T47D (cell line): ENCODE results near the gene IER5.
A peak's percentile ranks its signal among the peaks of the same experiment; 100 is the strongest.
"Not testable (repeated sequence)": the region's sequence is repeated elsewhere in the genome, so short reads cannot be mapped to it uniquely, and the experiment has no call there.

ENCODE experiments used
- DNase-seq, 2 experiments: peaks; one replicate each; pipeline versions ENCODE4 v3.0.0 to v3.0.0-alpha.2; 2011 to 2012; ENCODE audit warnings: low read depth in 1 of 2, low spot score in 1 of 2
- JUND ChIP-seq: IDR thresholded peaks from 2 replicates; pipeline ENCODE4 v1.6.1; 2012; ENCODE audit warnings: low read depth
- in situ Hi-C: cut with HindIII; loops from 2 replicates; pipeline ENCODE4 v1.10.0; 2016; ENCODE audit warnings: low sequenced_read_pairs, low pct_unique_long_range_greater_than_20kb

Gene IER5

GRCh38 chr1:181104790-181105133, 16.3 kb downstream of the IER5 start:
- in situ Hi-C loops = no loop called here
- no peak for TF ChIP-seq JUND
- no peak for DNase-seq

DNA sequence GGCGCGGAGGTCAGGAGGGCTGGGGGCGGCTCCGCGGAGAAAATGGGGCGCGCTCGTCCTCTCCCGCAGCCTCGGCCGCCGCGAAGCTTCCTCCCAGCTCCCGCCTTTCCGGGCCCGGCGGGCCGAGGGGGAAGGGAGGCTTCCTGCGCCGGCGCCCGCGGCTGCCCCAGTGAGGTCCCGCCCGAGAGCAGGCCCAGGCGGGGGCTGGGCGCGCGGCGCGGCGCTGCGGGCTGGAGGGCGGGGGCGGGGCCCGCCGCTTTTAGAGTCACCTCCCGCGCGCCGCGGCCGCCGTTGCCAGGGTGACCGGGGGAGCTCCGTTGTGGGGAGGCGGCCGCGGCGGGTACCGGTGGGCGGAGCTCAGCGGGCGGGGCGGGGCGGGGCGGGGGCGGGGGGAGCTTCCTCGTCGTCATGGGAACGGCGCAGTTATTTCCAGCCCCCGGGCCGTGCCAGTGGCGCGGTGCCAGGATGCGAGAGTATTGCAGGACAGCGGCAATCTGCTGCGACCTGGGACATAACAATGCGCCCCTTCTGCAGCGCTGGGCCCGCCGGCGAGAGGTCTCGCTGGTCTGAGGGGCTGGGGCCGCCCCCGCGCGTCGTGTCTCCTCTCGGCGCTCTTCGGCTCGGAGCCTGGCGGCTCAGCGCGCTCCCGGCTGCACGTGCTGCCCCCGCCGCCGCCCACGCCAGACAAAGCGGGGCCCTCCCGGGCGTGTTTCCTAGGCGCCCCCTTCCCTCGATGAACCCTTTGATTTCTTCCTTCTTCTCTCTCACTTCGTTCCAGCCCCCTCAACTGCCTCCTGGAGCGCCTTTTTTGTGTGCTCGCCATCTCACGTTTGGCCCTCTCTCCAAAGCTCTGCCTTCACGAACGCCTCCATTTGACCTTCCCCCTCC, 16.9 kb downstream of the IER5 start:
- in situ Hi-C loops = no loop called here
- DNase-seq = peak; percentile 94 to 97
- no peak for TF ChIP-seq JUND

DNA sequence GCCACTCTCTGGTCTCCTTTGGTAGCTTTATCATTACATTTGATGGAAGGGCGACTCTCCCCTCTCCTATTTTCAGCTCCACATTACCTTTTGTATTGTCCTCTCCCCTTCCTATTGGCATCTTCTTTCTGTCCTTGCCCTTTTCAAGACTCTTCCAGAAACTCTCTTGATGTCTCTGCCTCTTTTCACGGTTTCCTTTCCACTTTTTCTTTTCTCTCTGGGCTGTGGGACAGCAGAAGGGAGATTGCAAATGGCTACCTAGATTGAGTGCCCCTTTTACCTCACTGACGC, 17.5 kb downstream of the IER5 start:
- TF ChIP-seq JUND = no peak
- in situ Hi-C loops = no loop called here
- DNase-seq = no peak

DNA sequence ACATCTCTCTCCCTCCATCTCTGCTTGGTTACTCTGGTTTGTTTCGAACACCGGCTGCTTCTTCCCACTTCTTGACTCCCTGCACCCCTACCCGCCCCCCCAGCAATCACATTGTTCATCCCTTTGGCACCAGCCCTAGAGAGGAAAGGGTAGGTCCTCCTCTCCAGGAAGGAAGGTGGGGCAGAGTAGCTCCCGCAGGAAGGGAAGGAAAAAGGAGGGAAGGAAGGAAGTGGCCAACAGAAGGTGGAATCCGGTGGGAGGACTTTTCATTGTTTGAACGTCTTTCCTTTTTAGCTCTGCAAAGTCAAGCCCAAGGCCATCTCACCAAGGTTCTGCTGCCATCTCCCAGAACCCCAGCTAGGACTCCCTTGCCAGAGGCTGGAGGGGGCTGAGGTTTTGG, 18.0 kb downstream of the IER5 start:
- no peak for TF ChIP-seq JUND
- in situ Hi-C loops = no loop called here
- DNase-seq = no peak

DNA sequence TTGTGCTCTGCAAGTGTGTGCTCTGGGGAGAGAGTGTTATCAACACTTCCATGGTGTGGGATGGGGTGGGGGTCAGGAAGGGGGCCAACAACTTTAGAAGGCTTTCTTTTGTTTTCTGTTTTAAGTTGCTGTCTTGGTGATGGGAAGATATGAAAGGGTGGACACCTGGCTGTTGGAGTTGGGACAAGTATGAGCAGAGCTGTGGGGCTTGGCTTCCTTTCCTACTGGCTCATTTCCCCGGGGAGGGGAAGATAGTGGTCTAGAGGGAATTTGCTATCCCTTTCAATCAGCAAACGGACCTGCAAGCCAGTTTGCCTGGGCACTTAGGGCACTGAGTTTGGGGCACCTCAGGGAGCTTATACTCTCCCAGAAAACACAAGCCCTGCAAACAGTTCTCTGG, 19.2 kb downstream of the IER5 start:
- no peak for TF ChIP-seq JUND
- peak in 1 of 2 experiments; percentile 81 for DNase-seq
- in situ Hi-C loops = no loop called here

GRCh38 chr1:181108304-181108867, 19.9 kb downstream of the IER5 start:
- no peak for TF ChIP-seq JUND

GRCh38 chr1:181110013-181110412, 21.5 kb downstream of the IER5 start:
- in situ Hi-C loops = no loop called here
- no peak for TF ChIP-seq JUND
- no peak for DNase-seq

More at GRCh38 chr1:181108304-181108867, 19.9 kb downstream of the IER5 start:
- in situ Hi-C loops = no loop called here
- DNase-seq = no peak

GRCh38 chr1:181111559-181111958, 23.1 kb downstream of the IER5 start:
- in situ Hi-C loops = no loop called here
- TF ChIP-seq JUND = no peak
- DNase-seq = no peak

GRCh38 chr1:181112071-181112929, 23.8 kb downstream of the IER5 start:
- peak in 1 of 2 experiments; percentile 94 for DNase-seq
- TF ChIP-seq JUND = no peak; the same call in 1 of the 2 replicates
- in situ Hi-C loops = no loop called here

DNA sequence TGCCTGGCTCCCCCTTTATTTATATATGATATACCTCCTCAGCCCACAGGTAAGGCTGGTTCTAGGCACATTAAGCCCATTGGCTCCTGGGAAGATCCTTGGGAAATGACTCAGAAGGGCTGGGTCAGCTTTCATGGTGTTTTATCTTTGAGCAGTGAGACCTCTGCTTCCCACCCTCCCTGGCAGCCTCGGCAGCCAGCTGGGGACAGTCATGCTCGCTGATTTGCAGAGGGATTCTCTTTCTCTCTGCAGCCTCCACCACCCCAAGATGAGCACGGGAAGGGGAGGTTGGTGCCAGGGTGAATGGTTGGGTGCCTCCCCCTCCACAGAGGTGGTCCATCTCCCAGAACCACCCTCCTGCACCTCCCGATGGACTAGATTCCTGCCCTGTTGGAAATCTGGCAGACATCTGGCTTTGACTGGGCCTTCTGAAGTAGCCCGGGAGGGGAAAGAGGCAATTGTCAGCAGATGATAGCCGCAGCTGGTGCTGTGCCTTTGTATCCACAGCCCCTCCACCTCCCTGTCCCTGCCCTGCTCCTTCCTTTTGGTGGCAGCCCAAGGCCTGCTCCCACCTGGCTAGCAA, 24.6 kb downstream of the IER5 start:
- no peak for TF ChIP-seq JUND
- in situ Hi-C loops = no loop called here
- DNase-seq = no peak

GRCh38 chr1:181114574-181115367, 26.3 kb downstream of the IER5 start:
- TF ChIP-seq JUND = no peak
- peak in 1 of 2 experiments; percentile 64 for DNase-seq
- in situ Hi-C loops = no loop called here

DNA sequence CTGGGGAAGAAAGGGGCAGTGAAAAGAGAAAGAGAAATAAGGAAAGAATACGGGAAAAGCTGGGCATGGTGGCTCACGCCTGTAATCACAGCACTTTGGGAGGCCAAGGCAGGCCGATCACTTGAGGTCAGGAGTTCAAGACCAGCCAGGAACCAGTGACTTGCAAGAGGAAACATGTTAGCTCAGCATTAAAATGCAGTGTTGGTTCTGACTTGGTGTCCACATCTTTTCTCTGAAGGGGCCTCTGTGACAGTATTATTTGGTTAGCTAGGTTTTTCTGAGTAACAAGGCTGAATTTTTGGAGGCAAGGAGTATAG, 26.8 kb downstream of the IER5 start:
- in situ Hi-C loops = no loop called here
- DNase-seq = no peak

DNA sequence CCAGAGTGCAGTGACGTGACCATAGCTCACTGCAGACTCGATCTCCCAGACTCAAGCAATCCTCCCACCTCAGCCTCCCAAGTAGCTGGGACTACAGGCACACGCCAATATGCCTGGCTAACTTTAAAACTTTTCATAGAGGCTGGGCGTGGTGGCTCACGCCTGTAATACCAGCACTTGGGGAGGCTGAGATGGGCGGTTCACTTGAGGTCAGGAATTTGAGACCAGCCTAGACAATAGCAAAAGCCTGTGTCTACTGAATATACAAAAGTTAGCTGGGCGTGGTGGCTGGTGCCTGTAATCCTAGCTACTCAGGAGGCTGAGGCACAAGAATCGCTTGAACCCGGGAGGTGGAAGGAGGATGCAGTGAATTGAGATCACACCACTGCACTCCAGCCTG, 27.5 kb downstream of the IER5 start:
- in situ Hi-C loops, DNase-seq: not testable (repeated sequence)

More for the DNA sequence above, 26.8 kb downstream of the IER5 start:
- TF ChIP-seq JUND = no peak
